NCI-H1694 treated with DMSO at 0.1 percent for 48 hours (cell line): Measurements from ENCODE around the gene SIGLEC6.
"Not testable (repeated sequence)": the region's sequence is repeated elsewhere in the genome, so short reads cannot be mapped to it uniquely, and the experiment has no call there.

Source experiments
- DNase-seq: peaks from one replicate; lab custom pipeline; 2025; lab: John Stamatoyannopoulos, UW

The SIGLEC6 gene

DNA sequence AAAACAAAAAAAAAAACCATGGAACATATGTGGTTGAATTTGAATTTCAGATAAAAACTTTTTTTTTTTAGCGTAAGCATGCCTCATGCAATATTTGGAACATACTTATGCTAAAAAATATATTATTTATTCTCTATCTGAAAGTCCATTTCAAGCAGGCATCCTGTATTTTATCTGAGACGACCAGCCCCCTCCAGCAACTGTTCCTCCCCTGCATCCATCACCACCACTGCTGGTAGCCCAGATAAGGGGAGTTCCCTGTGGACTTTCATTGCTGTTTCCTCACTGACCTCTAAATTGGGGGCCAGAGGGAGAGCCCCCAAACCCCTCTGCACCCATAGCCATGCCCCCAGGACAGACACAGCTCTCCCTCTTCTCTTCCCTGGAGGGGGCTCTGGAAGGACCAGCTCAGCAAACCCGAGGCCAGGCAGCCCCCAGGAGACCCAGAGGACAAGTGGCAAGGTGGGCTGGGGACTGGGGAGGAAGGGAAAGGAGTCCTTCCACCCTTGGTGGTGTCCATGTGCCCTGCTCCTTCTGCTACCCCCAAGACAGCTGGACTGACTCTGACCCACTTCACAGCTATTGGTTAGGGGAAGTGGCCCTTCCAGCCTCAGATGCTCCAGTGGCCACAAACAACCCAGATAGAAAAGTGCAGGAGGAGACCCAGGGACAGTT is 23.3 kb downstream of the SIGLEC6 start:
- no peak for DNase-seq

DNA sequence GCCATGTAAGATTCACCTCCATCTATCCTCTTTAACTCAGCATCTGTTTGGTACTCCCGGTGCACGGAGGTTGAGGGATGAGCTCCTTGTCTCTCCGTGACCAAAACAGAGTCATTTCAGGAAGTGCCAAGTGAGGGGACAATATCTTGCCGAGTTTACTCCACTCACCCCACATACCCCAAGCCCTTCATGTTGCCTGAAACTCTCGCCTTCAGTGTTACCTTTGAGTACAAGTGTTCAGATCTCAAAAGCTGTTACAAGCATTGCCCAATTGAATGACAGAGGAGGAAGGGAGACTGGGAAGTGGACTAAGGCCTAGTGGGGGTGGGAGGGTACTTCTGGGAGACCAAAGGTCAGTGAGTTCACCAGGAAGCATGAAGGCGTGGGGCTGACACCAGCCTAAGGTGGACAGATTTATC is 23.8 kb downstream of the SIGLEC6 start:
- no peak for DNase-seq

DNA sequence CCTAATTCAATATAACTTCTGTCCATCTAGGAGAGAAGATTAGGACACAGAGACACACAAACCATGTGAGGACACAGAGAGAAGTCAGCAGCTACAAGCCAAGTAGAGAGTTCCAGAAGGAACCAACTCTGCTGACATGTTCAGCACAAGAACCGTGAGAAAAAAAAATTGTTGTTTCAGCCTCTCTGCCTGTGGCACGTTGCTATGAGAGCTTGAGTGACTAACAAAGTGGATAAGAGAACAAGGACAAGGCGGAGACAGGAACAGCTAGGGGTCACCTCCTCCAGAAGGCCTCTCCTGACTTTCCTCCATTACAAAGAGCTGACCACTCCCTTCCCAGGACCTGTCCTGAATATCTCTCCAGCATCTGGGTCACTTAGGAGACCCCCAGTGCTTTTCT is 24.3 kb downstream of the SIGLEC6 start:
- DNase-seq = no peak

DNA sequence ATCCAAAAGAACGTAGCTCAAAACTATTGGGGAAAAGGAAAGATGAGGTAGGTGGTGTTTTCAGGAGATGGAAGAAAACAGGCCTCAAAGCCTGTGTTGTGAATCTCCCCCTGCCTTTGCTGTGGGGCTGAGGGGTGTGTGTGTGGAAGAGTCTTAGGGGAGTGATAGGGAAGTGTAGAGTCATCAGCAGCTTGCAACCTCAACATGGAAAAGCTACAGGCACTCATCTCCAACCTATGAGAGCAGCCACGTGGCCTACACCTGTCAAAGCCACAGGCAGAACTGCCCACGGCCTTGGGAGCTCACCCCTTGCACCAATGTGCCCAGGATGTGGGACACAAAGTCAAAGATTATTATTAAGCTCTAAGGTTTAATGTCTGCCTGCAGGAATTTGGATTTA is 25.6 kb downstream of the SIGLEC6 start:
- DNase-seq = no peak

DNA sequence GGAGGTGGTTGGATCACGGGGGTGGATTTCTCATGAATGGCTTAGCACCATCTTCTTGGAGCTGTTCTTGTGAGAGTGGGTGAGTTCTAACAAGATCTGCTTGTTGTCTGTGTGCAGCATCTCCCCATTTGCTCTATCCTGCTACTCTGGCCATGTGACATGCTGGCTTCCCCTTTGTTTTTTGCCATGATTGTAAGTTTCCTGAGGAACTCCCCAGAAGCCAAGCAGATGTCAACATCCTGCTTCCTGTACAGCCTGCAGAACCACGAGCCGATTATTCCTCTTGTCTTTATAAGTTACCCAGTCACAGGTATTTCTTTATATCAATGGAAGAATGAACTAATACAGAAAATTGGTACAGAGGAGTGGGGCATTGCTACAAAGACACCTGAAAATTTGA is 27.6 kb downstream of the SIGLEC6 start:
- no peak for DNase-seq

DNA sequence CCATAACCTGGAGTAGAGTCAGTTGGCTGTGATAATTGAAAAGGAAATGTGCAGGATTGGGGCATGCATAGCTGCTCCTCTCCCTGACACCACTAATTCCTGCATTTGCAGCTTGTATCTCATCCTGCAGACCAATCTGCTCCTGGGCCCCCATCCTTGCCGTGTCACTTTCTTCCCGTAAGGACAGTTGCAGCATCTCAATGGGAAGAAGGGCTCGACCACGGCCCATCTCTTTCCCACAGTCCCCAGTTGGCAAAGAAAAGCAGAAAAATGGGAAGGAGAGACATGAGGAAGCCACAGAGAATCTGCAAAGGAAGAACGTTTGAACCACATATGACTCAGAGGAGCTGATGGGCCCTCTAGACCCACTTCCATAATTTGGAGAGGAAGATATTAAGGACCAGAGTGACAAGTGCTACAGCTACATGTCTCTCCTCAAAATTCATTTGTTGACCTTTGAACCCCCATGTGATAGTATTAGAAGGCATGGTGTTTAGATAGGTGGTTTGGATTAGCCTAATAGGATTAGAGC is 28.1 kb downstream of the SIGLEC6 start:
- DNase-seq = no peak

DNA sequence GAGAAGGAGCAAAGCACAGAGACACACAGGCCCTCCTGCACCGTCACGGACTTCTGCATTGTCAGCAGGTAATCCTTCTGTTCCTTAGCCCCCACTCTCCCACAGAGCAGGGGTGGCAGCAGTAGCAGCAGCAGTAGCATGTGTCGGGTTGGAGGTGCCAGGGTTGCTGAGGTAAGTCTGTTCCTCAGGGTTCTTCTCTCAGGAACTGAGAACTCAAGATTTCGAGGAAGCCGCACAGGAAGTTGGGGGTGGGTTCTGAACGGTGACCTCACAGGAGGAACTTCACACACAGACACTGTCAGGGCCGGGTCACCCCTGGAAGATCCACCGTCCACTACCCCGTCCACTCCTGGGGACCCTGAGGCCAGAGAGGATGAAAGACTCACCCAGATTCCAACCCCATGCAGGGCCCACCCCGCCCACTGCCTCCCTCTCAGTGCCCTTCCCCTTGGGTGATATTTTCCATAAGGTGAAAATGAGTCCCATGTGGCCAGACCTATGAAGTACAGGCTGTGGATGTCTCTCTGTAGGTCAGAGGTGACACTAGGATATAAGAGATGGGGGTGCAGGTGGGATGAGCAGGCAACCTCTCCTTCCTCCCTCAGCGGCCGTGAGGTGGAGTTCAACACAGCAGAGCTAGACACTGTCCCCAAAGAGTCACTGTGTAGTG is 29.7 kb downstream of the SIGLEC6 start, which contains the start of gene SIGLEC12:
TSS of gene SIGLEC12 (minus strand) at position 207 of the 670 bp plus-strand sequence. CDS start at position 140, 67 bp downstream.
- DNase-seq = no peak

DNA sequence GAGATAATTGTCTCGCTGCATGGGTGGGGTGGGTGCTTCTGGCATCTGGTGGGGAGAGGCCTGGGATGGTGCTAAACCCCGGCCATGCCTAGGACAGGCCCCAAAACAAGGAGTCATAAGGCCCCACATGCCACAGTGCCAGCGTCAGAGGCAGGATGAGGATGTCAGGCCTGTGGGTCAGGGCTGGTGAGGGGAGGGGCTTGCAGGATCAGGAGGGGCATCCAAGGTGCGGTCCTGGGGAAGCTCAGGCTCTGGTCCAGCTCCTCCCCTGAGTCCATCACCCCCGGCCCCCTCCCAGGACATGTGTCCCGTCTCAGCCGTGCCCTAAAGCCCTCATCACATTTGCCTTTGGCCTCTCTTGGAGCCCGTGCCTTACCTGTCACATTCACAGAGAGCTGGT is 30.5 kb downstream of the SIGLEC6 start:
- not testable (repeated sequence) for DNase-seq

DNA sequence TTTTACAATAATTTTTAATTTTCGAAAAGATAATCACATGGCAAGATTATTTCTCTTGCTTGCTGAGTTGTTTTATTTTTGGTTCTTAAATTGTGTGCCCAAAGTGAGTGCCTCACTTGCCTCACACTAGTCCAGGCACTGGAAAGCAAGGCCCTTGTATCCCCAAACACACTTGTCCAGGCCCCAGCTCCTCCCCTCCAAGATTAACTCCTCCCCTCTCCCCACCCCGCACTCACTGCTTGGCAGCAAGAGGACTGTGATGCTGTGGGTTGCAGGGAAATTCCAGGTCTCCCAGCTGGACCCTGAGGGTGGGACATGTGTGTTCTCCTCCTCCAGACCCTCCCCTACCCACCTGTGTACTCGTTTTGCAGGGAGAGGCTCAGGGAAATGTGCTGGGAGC is 33.8 kb downstream of the SIGLEC6 start:
- DNase-seq = no peak

DNA sequence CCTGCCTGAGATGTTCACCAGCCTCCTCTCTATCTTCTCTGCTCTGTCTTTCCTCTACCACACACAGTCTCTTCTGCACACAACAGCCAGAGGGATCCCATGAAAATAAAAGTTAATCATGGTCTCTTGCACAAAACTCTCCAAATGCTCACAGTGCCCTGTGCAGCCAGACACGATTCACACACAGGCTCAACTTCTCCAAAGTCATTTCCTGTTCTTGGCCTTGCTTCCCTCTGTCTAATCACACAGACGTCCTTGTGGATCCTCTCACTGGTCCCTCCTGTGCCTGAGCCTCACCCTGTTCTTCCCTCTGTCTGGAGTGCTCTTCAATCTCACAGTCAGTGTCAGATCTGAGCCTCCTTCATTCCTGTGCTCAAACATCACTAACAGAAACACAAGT is 37.7 kb downstream of the SIGLEC6 start:
- DNase-seq = no peak

DNA sequence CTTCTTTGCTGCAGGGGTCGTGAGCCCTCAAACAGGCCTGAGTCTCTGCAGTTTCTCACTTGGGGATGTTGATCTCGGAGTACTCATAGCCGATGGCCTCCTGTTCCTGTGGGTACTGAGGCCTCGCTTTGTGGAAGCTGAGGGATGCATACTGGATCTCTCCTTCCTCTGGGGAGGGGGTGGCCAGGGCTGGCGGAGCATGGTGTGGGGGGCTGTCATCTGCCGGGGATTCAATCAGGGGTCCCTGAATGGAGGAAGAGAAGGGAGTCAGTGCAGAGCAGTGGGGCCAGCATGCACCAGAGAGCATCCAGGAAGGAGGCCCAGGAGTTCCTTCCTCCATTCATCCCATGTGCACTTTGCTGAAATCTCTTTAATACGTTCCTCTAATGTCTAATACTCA is 39.9 kb downstream of the SIGLEC6 start:
- no peak for DNase-seq

DNA sequence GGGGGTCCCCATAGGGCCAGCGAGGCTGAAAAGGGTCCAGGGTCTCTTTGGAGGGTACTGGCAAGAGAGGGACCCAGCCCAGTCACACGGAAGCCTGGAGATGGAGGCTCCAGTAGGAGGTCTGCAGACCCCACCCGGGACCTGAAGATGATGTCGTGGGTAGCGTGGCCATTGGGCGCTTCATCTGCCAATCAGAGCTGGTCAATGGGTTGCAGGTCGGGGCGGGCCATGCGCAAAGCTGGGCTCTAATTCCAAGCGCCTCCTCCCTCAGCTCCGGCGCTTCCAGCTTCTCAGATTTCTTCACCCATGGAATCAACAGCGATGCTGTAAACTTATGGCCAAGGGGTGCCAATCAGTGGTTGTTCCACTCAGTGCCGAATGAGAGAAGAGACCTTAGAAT is 40.8 kb downstream of the SIGLEC6 start:
- no peak for DNase-seq

DNA sequence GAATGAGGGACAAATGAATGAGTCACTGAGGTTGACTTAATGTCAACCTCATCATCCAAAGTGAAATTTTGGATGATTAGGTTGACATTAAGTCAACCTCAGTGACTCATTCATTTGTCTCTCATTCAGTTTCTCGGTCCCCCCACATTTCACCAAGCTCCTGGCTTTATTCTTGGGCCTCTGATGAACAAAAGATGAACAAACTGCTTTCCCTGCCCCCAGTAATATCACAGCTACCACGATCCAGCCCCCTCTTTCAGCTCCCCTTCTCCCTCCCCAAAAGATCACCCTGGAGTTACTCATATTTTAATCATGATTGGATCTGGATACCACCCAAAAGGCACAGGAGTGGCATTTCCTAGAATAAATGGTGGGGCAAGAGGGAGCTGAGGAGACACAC is 42.4 kb downstream of the SIGLEC6 start:
- DNase-seq = no peak

DNA sequence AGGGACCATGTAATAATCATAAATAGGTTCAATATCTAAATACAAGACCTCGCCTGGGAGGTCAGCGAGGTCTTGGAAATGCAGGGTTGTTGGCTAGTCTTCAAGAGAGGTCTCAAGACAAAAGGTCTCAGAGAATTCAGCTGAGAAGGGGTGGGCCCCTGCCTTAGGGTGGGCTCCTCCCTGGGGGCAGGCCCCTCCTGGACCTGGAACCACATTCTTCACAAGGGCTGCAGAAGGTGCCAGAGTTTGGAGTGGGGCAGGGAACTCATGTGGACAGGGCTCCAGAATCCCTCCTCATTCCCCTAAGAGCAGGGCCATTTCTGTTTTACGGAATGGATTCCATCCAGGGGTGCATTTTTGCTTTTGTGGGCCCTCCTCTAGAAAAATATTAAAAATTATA is 43.0 kb downstream of the SIGLEC6 start:
- DNase-seq = no peak

DNA sequence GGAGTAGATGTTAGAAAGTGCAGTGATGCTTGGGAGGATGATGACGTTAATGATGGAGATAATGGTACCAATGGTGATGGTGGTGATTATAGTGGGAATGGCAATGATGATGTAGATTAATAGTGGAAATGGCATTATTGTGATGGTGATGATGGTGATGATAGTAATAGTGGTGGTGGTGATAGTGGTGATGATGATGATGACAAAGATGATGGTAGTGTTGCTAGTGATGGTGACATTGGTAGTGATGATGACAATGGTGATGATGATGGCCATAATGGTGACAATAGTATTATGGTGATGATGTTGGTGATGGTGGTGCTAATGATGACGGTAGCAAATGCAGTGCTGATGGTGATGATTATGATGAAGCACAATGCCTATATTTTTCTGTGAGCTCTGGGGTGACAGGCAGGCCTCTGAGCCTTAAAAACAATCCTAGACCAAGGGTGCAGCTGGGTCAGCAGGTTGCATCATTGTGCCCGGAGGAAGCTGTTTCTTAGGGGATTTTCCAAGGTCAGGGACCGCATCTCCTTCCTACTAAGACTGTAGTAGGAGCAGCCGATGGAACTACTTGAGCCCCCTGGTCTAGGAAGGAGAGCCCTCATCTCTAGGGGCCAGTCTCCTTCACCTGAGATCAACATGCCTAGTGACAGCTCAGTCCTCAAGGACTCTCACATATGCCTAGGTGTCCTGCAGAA is 45.4 kb downstream of the SIGLEC6 start:
- DNase-seq = no peak

DNA sequence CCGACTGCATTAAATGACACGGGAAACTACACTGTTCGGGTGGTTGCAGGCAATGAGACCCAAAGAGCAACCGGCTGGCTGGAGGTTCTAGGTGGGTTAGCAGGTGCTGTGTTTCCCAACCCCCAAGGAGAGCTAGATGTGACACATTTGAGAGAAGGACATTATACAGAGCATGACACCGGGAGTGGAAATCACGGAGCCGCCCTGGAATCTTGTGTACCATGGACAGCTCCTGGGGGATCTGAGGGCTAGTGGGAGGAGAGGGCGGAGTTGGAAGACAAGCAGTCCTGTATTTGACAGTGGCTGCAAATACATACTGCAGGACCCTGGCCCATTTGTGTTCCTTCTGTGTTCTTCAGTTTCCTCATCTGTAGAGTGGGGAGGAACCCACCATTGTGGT is 50.9 kb downstream of the SIGLEC6 start:
- no peak for DNase-seq

DNA sequence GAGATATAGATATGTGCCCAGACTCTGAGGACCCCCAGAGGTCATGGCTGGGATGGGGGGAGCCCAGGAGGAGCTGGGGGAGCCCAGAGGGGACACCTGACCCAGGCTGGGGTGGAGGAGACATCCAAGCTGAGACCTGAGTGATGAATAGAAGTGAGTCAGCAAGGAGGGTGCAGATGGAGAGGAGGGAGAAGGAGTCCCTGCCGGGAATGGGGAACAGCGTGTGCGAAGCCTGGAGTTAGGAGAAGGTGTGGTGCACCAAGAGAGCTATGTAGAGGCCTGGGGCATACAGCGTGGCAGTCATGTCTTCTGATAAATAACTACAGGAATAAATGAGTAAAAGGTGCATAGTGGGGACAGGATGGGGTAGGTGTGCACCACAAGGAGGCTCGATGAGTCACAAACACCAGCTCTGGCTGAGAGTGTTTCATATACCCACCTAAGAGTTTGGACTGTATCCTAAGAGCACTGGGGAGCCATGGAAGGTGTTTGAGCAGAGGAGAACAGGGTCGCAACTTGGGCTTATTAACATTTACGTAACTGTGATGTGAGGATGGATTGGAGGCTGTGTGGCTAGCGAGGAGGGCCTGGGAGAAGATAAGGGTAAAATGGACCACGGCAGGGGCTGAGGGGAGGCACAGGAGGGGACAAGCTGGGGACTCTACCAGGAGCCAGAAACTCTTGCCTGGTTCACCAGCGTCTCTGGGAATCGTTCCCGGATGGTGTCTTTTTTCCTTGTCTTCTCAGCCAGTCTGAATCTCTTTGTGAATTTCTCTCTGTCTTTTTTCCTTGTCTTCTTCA is 51.7 kb downstream of the SIGLEC6 start:
- DNase-seq = no peak

DNA sequence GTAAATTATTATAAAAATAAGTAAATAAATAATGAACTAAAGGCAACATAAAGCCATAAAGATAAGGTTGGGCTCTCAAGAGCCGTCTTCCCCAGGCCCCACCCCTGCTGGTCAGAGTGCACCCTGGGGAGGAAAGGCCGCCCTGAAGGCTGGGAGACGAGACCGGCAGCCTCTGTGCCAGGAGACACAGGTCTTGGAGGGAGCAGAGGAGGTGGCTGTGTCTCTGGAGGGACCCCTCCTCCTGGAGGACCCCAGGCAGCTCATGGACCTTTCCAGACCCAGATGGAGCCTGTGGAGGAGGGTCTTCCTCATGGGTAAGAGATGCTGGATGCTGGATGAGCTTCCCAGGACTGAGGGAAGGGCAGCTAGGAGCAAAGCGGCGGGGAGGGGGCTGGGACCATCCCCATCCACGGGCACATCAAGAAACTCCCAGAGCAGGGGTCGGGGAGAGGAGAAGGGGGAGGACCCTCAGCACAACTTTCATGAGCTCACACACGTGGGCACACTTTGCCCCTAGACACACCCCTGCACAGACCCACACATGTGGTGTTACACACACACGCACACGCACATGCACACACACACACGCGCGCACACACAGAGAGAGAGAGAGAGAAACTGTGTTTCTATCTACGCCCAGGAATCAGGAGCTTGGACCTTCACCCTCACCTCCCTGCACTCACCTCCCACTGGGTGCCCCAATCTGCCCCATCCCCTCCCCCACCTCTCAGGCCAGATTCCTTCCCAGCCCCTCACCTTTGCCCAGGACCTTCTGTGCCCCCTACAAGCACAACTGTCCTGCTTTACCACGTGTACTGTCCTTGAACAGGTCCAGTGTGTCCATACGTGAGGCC is 52.9 kb downstream of the SIGLEC6 start, which contains the start of gene CEACAM18:
TSS of gene CEACAM18 (plus strand) at position 159 of the 854 bp plus-strand sequence.
- DNase-seq = no peak

DNA sequence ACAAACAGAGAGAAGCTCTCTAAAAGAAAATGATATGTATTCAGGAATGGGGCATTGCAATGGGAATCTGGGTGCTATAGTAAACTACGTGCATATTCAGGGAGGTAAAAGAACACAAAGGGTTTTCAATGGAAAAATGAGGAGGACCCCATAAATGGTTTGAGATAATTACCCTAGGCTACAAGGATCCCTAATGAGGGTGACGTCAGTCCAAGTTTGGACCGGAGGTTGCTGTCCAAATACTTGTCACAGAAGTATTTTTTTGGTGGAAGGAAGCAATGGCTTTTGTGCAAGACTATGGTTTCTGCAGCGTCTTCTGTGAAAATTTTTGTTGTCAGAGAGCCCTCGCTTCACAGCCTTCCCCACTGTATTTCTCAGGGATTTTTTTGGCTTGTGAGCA is 54.1 kb downstream of the SIGLEC6 start:
- DNase-seq = no peak

DNA sequence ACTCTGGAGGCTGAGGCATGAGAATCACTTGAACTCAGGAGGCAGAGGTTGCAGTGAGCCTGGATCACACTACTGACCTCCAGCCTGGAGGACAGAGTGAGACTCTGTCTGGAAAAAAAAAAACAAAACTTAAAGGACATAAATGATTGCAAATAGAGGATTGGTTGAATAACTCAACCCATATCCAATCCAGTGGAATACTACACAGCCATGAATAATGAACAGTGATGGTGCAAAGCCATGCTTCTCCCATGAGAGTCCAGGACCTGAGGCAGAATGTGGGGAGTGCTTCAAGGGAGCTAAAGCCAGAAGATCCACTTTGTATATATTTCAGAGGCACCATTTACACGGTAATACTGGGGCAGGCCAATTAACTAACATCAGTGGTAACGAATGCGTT is 55.3 kb downstream of the SIGLEC6 start:
- DNase-seq = no peak
